NOMO-1 (cell line): ENCODE results near the gene INSYN1.
"Not testable (repeated sequence)": the region's sequence is repeated elsewhere in the genome, so short reads cannot be mapped to it uniquely, and the experiment has no call there.

ENCODE experiments used
- DNase-seq, 2 experiments: peaks; one replicate each; lab custom pipeline; 2025; ENCODE audit not compliant: unreplicated experiment in 2 of 2; lab: John Stamatoyannopoulos, UW

INSYN1 gene, protein sequence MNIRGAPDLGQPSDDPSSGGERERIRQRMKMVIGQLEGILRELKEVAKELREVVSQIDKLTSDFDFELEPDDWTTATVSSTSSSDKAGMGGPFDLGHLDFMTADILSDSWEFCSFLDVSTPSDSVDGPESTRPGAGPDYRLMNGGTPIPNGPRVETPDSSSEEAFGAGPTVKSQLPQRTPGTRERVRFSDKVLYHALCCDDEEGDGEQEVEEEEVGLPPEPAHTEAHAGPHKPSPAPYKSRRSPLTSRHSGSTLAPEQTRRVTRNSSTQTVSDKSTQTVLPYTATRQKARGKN

DNA sequence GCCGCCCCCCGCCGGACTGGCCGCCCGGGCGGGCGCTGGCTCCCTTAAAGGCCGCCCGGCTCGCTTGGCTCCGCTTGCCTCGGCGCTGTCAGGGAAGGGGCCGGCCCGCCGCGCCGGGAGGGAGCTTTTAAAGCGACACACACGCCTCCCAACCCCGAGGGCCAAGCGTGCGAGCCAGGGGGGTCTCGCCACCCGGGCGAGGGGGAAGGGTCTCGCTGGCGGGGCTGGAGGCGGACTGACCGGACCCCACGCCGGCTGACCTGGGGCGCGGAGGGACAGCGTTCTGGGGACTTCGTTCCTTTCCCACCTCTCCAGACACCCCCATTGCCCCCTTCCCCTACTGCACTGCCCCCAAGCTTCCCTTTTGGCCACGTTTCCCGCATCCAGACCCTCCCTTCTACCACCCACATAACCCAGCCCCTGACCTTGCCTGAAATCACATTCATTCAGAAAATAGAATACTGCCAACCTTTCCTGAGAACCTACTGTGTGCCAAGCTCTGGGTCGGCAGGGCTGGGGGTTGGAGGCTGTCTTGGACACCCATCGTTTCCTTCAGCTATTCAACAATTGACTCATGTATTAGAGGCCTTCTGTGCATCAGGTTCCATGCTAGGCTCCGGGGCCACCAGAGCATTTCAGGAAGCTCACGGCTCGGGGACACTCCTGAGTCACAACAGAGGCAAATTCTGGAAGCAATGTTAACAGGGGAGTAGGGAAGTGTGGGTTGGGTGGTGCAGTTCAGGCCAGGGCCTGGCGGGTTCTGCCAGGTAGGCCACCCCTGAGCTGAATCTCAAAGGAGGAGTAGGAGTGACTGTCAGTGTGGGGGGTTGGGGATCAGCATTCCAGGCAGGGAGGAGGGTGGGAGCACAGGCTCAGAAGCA, at the start of gene INSYN1:
TSS of gene INSYN1 (minus strand) at position 102 of the 881 bp plus-strand sequence. CDS start 2,221 bp downstream, outside the sequence.
- DNase-seq, result no peak

DNA sequence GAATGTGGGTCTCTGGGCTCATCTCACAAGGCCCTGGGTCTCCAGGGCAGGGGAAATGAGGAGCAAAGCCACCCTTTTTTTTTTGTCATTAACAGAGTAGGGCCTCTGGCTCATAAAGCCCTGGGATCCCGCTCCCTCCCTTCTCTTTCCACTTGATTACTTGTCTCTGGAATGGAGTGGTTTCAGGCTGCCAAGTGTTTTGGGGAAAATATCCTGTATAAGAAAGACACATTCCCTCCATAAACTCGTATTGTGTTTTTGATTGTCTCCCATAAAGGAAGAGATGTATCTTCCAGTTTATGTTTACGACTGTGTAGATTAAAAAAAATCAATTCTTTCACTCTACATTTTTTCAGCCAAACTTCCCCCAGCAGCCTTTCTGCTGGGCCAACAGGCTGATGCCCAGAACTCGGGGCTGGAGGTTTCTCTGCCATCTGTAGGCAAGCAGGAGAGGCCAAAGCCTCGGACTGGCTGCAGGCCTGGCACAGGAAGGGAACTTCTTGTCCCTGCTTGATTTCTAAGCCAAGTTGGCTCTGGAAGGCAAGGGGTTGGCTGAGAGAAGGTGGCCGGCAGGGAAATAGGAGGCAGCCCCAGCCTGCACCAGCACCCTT, 49.4 kb upstream of the INSYN1 start:
- DNase-seq, result no peak

DNA sequence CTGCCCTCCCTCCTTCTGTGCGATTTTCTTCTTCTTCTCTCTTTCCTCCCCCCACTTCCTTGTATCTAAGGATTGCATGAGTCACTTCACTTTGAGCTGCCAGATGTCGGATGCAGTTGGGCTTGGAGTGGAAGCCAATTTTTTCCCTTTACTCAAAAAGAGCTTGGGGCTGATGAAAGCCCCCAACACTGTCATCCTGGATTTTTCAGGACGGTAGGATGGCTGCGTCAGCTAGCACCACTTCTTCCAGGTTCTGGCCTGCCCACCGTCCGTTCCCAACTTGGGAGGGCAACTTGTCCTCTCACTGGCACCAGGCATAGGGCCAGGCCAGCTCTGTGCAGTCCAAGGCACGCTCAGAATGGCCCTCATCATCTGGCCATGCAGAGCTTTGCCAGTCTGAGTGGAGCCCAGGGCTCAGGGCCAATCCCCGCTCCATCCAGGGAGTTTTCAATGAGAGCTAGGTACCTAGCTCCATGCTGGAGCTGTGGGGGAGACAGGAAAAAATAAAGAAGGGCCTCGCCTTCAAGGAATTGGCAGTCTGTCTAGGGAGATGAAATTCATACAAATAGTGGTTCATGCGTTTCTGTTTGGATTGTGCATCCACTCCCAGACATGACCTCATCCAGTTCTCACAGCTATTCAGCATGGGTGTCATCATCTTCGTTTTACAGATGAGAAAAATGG, 47.7 kb upstream of the INSYN1 start:
- peak; percentile 3 to 34 for DNase-seq

DNA sequence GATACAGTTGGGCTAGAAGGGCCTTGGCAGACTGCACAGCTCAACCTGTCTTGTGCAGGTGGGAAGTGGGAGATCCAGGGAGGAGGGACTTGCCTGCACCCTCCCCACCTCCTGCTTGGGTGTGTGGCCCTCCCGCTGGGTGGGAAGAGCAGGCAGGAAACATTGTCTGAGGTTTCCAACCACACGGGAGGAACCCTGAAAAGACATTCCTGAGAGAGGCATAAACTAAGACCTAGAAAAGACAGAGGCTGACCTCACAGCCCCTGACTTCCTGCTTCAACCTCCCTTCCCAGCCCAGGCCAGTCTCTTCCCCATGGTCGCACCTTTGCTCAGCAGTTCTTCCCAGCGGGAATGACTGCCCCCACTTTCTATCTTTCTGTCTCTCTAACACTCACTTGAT, 46.3 kb upstream of the INSYN1 start:
- no peak for DNase-seq

DNA sequence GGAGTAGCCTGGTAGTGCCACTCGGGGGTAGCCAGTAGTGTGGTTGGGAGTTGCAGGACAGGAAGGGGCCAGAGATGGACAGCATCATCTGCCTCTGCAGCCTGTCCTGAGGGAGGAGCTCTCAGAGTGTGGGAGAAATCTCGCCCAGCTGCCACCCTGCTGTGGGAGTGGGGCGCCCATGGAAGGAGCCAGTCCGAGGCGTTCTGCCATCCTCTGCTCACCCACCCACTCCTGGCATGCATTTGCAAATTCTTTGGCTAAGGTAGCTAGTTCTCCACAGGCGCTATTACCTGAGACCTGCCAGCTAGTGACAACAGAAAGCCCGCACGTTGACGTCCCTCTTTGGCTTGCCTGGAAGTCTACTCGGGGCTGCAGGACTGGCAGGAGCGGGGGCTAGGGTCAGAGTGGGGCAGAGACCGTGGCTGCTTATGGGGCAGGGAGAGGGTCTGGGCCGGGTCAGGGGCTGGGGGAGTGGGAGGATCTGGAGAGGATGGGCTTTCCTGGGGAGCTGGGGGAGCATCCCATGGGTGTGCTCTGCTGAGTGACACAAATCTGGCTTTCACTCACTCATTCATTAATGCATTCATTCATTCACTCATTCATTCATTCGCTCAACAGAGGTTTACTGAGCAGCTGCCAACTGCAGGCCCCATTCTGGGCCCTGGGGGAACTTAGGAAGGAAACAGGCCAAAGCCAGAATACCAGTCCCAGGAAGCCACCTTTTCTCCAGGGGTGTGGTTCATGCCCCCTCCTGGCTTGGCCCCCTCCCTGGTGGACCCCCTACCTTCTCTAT, 44.4 kb upstream of the INSYN1 start:
- DNase-seq, result no peak

DNA sequence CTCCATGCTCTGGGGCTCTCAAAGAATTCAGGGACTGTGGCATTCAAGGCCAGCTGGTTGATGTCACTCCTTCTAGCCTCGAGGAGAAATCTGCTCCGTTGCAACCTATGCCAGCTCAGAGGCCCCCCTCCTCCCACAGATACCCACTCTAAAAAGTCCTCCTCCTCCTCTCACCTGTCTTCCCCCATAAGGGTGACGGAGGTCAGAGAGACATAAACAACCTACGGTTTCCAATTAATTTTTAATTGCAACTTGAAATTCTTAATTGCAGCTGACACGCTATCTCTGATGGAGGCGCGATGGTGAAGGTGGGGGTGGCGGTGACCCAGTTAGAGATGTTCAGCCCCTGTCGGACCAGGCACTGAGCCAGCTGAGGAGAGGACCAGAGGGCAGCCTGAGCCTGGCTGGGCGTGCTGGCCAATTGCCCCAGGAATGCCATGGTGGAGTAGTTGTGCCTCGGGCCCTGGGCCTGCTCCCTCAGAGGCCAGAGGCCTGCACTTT, 43.2 kb upstream of the INSYN1 start:
- DNase-seq, result no peak

DNA sequence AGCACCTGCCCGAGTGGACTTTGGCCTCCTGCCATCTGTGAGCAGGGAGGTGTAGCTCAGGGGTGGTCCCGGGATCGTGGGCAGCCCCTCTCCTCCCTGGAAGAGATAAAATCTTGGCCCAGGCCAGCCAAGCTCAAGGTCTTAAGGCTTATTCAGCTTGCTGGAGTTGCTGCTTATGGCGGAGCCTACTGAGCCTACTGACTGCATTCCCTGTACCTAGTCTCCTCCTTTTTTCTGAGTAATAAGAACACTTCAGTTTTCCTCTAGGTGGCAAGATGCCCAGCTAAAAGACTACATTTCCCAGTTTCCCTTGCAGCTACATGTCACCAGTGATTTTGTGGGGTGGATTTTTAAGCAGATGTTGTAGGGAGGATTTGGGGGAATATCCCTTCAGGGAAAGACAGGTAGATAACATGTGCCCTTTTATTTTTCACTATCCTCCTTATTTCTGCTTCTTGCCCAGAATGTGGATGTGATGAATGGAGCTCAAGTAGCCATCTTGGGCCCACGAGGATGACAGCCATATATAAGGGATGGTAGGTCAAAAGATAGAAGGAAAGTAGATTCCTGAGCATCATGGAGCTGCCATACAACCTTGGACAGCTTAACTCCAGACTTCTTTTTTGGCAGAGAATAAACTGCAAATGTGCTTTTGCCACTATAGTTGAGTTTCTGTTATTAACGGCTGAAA, 41.4 kb upstream of the INSYN1 start:
- DNase-seq, result no peak

DNA sequence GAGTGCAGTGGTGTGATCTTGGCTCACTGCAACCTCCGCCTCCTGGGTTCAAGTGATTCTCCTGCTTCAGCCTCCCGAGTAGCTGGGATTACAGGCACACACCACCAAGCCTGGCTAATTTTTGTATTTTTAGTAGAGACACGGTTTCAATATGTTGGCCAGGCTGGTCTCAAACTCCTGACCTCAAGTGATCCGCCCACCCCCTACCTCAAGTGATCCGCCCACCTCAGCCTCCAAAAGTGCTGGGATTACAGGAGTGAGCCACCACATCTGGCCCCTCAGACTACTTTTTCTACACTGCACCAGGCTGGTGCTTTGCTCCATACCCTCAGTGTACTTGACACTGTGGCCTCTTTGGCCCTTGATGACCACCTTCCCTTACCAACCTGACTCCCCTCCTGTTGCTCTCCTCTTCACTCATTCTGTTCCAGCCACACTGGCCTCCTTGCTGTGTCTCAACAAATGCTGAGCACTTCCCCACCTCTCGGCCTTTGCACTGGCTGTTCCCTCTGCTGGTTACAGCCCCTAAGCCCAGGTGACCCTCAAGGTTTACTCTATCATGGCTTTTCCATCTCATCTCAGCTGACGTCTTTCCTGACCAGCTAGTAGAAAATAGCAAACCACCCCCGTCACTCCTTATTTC, 39.9 kb upstream of the INSYN1 start:
- DNase-seq, result not testable (repeated sequence)

DNA sequence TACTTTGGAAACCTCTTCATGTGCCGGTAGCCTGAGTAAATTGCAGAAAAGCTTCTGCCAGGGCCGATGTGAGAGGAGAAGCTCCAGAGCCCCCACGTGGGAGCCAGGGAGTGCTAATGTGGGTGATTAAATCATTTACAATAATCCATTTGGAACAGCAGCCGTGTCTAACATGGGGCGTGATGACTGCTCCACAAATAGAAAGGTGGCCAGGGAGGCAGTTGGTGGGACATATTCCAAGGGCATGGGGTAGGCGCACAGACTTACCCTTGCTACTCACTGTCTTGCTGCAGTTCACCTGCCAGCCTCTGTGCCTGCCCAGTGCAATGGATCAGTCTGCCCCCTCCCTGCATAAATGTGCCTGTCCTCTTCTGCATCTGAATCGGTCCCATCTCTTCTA, 39.3 kb upstream of the INSYN1 start:
- no peak for DNase-seq

DNA sequence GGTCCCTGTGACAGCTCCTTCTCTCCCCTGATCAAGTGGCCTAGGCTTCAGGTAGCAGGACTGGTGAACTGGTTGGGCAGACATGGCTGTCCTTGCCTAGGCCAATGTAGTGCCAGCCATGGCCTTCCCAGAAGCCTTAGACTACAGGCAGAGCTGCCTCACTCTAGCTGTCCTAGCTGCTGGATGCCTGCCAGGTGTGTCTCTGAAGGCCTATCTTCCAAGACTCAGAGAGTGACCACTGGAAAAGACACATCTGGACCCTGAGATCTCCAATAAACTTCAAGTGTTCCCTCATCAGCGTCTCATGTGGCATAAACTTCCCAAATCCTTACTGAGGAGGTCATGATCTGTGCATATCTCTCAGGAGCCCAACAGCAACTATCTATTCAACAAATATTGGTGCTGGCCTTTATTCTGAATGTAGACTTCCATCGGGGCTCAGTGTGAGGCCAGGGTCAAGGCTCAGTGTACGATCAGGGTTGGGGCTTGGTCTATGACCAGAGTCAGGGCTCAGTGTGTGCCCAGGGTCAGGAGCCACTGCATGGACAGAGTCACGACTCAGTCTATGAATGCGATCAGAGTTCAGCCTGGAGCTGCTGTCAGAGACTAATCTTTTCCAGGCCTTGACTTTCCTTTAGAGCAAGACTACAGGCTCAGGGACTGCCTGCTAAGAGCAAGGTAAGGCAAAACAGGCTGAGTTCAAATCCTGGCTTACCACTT, 36.5 kb upstream of the INSYN1 start:
- no peak for DNase-seq

DNA sequence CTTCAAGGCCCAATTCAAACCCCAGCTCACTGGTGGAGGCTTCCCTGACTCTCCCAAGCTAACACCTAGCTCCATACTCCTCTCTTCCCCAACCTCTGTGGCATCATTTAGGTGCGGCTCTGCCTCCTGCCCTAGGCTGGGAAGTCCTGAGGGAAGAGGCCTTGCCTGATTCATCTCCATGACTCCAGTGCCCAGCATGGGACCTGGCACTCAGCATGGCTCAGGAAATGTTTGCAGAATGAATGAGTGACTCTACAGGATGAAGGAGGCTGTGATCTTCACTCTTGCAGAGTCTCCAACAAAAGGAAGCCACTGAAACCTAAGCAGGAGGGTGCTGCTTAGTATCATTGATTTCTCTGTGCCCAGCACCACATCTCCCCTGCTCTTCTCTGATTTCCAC, 34.5 kb upstream of the INSYN1 start:
- DNase-seq, result no peak

DNA sequence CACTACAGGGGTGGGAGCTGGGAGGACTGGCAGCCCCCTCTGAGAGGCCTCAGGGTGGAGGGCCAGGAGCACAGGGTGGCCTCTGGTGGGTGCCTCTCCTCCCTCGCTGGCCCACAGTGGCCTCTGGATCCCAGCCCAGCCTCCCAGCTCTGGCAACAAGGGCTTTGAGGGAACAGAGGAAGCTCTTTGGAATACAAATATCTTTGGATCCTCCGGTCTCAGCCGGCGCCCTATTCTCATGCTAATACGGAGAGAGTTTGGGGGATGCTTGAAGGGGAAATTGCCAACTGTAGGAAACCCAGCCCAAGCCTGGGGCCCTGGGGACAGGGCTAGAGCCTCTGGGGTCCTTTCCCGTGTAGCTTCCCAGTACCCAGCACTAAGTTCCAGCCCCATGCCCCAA, 33.4 kb upstream of the INSYN1 start:
- no peak for DNase-seq

DNA sequence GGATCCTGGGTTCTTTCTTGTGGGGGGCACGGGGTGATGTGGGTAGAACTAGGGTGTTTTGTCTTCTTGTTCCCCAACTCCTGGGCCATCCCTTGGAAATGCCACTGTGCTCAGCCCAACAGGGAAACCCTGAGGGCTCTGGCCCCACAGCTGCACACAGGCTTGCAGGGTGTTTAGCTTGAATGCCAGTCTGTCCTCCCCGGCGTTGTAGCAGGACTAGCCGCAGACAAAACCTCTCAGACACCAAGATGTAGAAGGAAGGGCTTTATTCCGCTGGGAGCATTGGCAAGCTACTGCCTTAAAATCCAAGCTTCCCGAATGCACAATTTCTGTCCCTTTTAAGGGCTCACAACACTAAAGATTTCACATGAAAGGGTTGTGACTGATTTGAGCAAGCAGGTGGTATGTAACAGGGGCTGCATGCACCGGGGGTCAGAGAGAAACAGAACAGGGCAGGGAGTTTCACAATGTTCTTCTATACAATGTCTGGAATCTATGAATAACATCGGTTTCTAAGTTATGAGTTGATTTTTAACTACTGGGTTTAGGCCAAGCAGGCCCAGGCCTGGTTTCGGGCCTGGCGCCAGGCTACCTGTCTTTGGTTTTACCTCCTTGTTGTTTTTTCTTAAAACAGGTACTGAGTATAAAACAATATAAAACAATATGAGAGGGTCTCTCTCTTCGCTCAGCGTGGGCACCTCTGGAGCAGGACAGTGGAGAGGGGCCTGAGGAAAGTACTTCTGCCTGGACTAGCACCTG, 32.3 kb upstream of the INSYN1 start:
- DNase-seq, result not testable (repeated sequence)

DNA sequence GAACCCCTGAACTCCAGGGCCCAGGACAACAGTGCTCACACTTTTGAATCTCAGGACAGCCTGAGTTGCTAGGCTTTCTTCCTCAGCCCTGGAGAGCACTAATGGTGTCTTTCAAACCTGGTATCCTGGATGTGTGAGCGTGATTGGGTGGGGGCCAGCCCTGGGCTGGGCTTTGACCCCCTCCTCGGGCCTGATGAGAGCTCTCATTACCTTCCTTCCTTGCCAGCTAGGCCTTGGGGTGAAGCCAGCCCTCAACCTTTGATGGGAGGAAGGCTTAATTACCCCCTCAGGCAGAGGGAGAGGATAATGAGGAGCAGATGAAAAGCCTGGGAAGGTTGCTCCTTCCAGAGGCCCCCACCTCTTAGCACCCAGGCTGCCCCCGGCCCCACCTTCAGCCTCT, 31.1 kb upstream of the INSYN1 start:
- DNase-seq, result no peak

DNA sequence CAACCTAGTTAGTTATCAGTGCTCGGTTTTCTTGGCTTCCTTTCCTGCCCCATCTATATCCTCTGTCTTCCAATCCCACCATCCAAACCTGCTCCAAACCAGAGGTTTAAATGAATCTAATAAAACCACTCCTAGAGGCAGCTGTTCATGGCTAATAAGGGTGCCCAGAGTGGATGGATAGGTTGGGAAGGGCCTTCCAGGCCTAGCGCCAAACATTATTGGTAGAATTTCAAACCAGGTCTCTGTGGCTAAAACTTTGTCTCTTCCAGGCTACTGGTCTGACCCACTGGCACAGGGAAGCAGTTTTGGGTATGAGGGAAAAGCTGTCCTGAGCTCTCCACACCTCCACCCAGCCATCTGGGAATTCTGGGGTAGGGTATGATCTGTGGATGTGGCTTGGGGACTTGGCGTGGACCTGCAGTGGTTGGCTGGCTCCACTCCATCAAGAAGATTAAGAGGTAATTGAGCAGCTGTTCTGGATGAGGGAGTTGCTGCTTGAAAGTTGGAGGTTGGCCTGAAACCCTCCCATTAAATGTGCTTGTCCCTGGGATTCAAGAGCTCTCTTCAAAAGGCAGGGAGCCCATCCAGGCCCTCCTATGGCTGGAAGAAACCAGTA, 29.3 kb upstream of the INSYN1 start:
- no peak for DNase-seq

DNA sequence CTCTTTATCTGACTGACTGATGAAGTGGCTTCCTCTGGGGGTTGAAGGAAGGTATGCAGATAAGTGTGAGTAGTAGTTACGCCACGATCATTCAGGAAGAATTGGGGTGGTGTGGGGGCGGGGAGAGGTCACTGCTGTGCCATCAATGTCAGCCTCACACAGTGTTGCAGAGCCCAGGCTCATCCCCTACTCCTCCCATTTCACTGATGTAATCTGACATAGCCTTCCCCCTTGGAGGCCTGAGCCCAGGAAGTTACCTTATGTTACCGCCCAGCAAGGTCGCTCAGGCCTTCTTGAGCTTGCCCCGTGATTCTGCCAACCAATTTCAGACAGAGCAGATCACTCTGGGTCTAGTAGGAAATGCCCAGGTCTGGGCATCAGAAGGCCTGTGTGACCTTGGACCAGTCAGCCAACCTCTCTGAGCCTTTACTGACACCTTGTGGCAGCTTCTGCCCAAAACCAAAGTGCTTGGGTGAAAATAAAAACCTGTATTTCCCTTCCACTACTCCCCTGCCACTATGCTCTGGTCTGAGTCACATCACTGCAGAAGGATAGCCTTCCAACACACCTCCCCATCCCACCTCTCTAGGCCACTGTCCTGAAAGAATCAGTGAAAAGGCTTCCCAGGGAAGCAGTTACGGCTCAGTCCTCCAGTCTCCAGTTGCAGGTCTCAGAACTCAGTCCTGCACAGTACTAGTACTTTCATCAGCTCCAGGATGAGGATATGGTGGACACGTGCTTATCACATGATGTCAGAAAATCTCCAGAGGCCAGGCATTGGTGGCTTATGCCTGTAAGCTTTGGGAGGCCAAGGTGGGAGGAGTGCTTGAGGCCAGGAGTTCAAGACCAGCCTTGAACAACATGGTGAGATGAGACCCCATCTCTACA, 28.1 kb upstream of the INSYN1 start:
- no peak for DNase-seq
